Tibial nerve (tissue), 3 donors: ENCODE results near the gene GPHN.

Experiments
- POLR2A ChIP-seq, 2 donors: fragments of 450-650 bp; IDR thresholded peaks; one replicate each; pipeline ENCODE4 v1.6.1; 2017; ENCODE audit warnings: antibody characterized with exemption in 2 of 2, mild to moderate bottlenecking in 2 of 2, moderate library complexity in 2 of 2
- TF ChIP-seq, protein P1 (sequence below), 5 experiments: fragments of 200-600 bp in 3 of 5; fragments of 450-650 bp in 2 of 5; sonication (generic) in 3 of 5; IDR thresholded peaks; one replicate each; pipeline ENCODE4 v1.5.1; 2016 to 2019; ENCODE audit warnings: antibody characterized with exemption in 5 of 5, mild to moderate bottlenecking in 3 of 5, moderate library complexity in 2 of 5

- TF ChIP-seq, protein P1, sequence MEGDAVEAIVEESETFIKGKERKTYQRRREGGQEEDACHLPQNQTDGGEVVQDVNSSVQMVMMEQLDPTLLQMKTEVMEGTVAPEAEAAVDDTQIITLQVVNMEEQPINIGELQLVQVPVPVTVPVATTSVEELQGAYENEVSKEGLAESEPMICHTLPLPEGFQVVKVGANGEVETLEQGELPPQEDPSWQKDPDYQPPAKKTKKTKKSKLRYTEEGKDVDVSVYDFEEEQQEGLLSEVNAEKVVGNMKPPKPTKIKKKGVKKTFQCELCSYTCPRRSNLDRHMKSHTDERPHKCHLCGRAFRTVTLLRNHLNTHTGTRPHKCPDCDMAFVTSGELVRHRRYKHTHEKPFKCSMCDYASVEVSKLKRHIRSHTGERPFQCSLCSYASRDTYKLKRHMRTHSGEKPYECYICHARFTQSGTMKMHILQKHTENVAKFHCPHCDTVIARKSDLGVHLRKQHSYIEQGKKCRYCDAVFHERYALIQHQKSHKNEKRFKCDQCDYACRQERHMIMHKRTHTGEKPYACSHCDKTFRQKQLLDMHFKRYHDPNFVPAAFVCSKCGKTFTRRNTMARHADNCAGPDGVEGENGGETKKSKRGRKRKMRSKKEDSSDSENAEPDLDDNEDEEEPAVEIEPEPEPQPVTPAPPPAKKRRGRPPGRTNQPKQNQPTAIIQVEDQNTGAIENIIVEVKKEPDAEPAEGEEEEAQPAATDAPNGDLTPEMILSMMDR (IDR thresholded peaks at IDR 0.05) = no peak
- no peak for TF ChIP-seq POLR2A (IDR thresholded peaks at IDR 0.05)
These were observed 169.8 kb downstream of the GPHN start for GRCh38 chr14:66677780-66678179.
